ENCODE results near the gene TMEM178A. TPM values are rescaled to one million over a fixed set of nuclear protein-coding genes. Genes with fewer than 3 reads are reported as not detected.

TMEM178A gene
- polyA plus RNA-seq, 1 donor from 2014 or later: 31.8 TPM

GRCh38 chr2:39743269-39743776 lies 77.6 kb downstream of the TMEM178A start:
- Histone ChIP-seq H4K20me1 (ENCODE audit: insufficient read depth) (no peaks in the 10 kb centered on the region), H3K9ac (ENCODE audit: low read length) (no peak overlapping the region), H3F3A (ENCODE audit: insufficient read depth, low read length, poor library complexity, severe bottlenecking) (no peaks in the 10 kb centered on the region), H3K9me2 (ENCODE audit: insufficient read depth, low read length) (no peaks in the 10 kb centered on the region), H3K4me2 (ENCODE audit: low read length) (no peak overlapping the region), H3K36me3 (ENCODE audit: insufficient read depth, low read length) (no peaks in the 10 kb centered on the region), H3K9me3 (ENCODE audit: low read length) (no peaks in the 10 kb centered on the region), H3K27ac (ENCODE audit: low read length) (no peak overlapping the region), H3K4me3 (ENCODE audit: low read length) (no peak overlapping the region), H3K79me2 (replicated peaks; ENCODE audit: insufficient read depth, low read length) (no peaks in the 10 kb centered on the region), H2AFZ (ENCODE audit: low read depth, low read length) (no peak overlapping the region), H3K27me3 (ENCODE audit: insufficient read depth, low read depth, low read length) (no peaks in the 10 kb centered on the region)
- TF ChIP-seq EP300 (conservative IDR thresholded peaks at IDR 0.05; ENCODE audit: poor library complexity, severe bottlenecking) (no peak), POLR2AphosphoS5 (IDR thresholded peaks at IDR 0.05) (no peak), MXI1 (conservative IDR thresholded peaks at IDR 0.05; ENCODE audit: poor library complexity, severe bottlenecking) (no peak), SMC3 (conservative IDR thresholded peaks at IDR 0.05; ENCODE audit: poor library complexity) (no peak), TAF1 (IDR thresholded peaks at IDR 0.05; ENCODE audit: low read depth) (no peak), RAD21 (conservative IDR thresholded peaks at IDR 0.05) (no peak), CTCF (IDR thresholded peaks at IDR 0.05; ENCODE audit: poor library complexity, severe bottlenecking) (no peak), EZH2 (IDR thresholded peaks at IDR 0.05; ENCODE audit: borderline replicate concordance, insufficient read depth, low read length, poor library complexity, severe bottlenecking) (no peak), REST (IDR thresholded peaks at IDR 0.05; ENCODE audit: borderline replicate concordance) (no peak)

DNA sequence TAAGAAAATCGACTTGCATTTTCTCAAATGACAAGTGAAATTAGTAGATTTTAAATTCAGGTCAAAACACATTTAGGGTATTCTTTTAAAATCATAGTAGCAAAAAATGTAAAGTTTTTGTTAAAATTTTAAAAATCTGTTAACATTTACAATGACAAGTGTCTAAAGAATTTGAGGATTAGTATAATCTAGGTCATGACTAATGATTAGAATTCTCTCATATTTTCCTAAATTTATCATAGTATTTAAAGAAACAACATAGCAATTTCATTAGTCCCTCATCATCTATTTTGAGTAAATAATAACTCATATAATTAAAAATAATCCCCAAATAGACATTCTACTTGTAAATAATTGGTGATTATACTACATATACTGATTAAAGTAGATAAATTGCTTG lies 89.7 kb downstream of the TMEM178A start:
- no peak overlapping the region for H3K9ac ChIP-seq (ENCODE audit: low read length)
- no peak overlapping the region for H3K27ac ChIP-seq (ENCODE audit: low read length)
- H3K79me2 ChIP-seq (replicated peaks; ENCODE audit: insufficient read depth, low read length): no peaks in the 10 kb centered on the region
- no peak overlapping the region for H3K4me3 ChIP-seq (ENCODE audit: low read length)
- no peaks in the 10 kb centered on the region for H3K9me2 ChIP-seq (ENCODE audit: insufficient read depth, low read length)
- no peak overlapping the region for H3K4me2 ChIP-seq (ENCODE audit: low read length)
- H3F3A ChIP-seq (ENCODE audit: insufficient read depth, low read length, poor library complexity, severe bottlenecking): no peaks in the 10 kb centered on the region
- H3K9me3 ChIP-seq (ENCODE audit: low read length): no peaks in the 10 kb centered on the region
- H2AFZ ChIP-seq (ENCODE audit: low read depth, low read length): no peak overlapping the region
- no peaks in the 10 kb centered on the region for H3K27me3 ChIP-seq (ENCODE audit: insufficient read depth, low read depth, low read length)
- H3K36me3 ChIP-seq (ENCODE audit: insufficient read depth, low read length): peaks cover 6% of the 10 kb centered on the region
- TF ChIP-seq CTCF (IDR thresholded peaks at IDR 0.05; ENCODE audit: poor library complexity, severe bottlenecking): no peak
- TF ChIP-seq EZH2 (IDR thresholded peaks at IDR 0.05; ENCODE audit: borderline replicate concordance, insufficient read depth, low read length, poor library complexity, severe bottlenecking): no peak
- TF ChIP-seq SMC3 (conservative IDR thresholded peaks at IDR 0.05; ENCODE audit: poor library complexity): no peak
- no peak for TF ChIP-seq REST (IDR thresholded peaks at IDR 0.05; ENCODE audit: borderline replicate concordance)
- TF ChIP-seq POLR2AphosphoS5 (IDR thresholded peaks at IDR 0.05): no peak
- TF ChIP-seq MXI1 (conservative IDR thresholded peaks at IDR 0.05; ENCODE audit: poor library complexity, severe bottlenecking): no peak
- no peak for TF ChIP-seq EP300 (conservative IDR thresholded peaks at IDR 0.05; ENCODE audit: poor library complexity, severe bottlenecking)
- TF ChIP-seq RAD21 (conservative IDR thresholded peaks at IDR 0.05): no peak
- no peaks in the 10 kb centered on the region for H4K20me1 ChIP-seq (ENCODE audit: insufficient read depth)
